MCF 10A (cell line): ENCODE data around the gene POTEB3. TPM values are rescaled to one million over a fixed set of nuclear protein-coding genes. Genes with fewer than 3 reads are reported as not detected.
"Not testable (repeated sequence)": the region's sequence is repeated elsewhere in the genome, so short reads cannot be mapped to it uniquely, and the experiment has no call there.

Experiments
- BruUV-seq: library from RNA; stranded (reverse); fragments of 400-500 nt; replicated peaks from 2 replicates; lab custom pipeline; 2021; lab: Mats Ljungman, UMichigan
- CTCF ChIA-PET: fragments of 300-600 bp; sonication (Branson Sonifier 250); formaldehyde crosslinking; extraction: SDS; loops from one replicate; lab custom pipeline; 2021; ENCODE audit warnings: antibody characterized with exemption, inconsistent platforms; lab: Yijun Ruan, JAX
- POLR2A ChIA-PET: fragments of 300-600, 350-650 bp; sonication (Branson Sonifier 250); formaldehyde crosslinking; extraction: SDS; loops from one replicate; lab custom pipeline; 2020; ENCODE audit warnings: antibody characterized with exemption, inconsistent platforms; lab: Yijun Ruan, JAX
- DNase-seq: peaks from one replicate; pipeline ENCODE4 v3.0.0-alpha.2; 2018; ENCODE audit not compliant: unreplicated experiment
- H3K27ac Mint-ChIP-seq: one replicate; pipeline ENCODE4 v1.8.0; 2022; ENCODE audit warnings: mild to moderate bottlenecking, low read depth, mixed read lengths; ENCODE audit not compliant: unreplicated experiment
- H3K27me3 Mint-ChIP-seq: one replicate; pipeline ENCODE4 v1.8.0; 2022; ENCODE audit warnings: mixed read lengths; ENCODE audit not compliant: insufficient read depth, unreplicated experiment
- H3K36me3 Mint-ChIP-seq: one replicate; pipeline ENCODE4 v1.8.0; 2022; ENCODE audit warnings: mild to moderate bottlenecking, moderate library complexity, mixed read lengths; ENCODE audit not compliant: insufficient read depth, unreplicated experiment
- H3K4me1 Mint-ChIP-seq: one replicate; pipeline ENCODE4 v1.8.0; 2022; ENCODE audit warnings: mixed read lengths; ENCODE audit not compliant: insufficient read depth, unreplicated experiment
- H3K4me3 Mint-ChIP-seq: one replicate; pipeline ENCODE4 v1.8.0; 2022; ENCODE audit warnings: mild to moderate bottlenecking, moderate library complexity, mixed read lengths; ENCODE audit not compliant: unreplicated experiment
- H3K9me3 Mint-ChIP-seq: one replicate; pipeline ENCODE4 v1.8.0; 2022; ENCODE audit warnings: mixed read lengths; ENCODE audit not compliant: unreplicated experiment
- intact Hi-C: fragments of 100-400 bp; cut with micrococcal nuclease; formaldehyde crosslinking; loops from 2 replicates; pipeline ENCODE4 v1.14.1; 2022
- microRNA-seq: library from miRNA; unstranded; fragments of <30 nt; microRNA quantifications from one replicate; pipeline ENCODE4 v1.2.0, GENCODE V29; 2022
- total RNA-seq: library from RNA; stranded (reverse); gene quantifications from 2 replicates; pipeline ENCODE4 v1.2.3, GENCODE V29; 2022

POTEB3 gene
- total RNA-seq, 1 experiment from 2014 or later = not detected

DNA sequence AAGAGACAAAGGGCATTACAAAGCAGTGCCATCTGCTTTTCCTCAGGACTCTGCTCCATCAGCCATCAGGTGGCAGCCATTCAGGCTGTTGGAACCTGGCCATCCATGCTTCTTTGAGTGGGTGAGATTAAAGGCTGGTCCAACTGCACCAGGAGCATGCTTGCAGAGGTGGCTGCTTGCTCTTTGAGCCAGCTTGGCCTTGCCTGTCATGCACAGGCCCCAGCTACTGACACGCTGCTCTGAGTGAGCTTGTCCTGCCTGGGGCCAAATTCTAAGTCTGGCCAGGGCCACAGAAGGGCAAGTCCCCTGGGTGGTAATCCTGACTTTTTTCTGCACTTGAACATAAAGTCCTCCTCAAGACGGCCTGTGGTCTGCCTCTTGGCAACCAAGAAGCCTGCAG, 43.1 kb downstream of the POTEB3 start:
- H3K27ac Mint-ChIP-seq, BruUV-seq, H3K4me3 Mint-ChIP-seq, H3K36me3 Mint-ChIP-seq, CTCF ChIA-PET, intact Hi-C loops, DNase-seq, POLR2A ChIA-PET, H3K27me3 Mint-ChIP-seq, H3K4me1 Mint-ChIP-seq, H3K9me3 Mint-ChIP-seq: not testable (repeated sequence)

DNA sequence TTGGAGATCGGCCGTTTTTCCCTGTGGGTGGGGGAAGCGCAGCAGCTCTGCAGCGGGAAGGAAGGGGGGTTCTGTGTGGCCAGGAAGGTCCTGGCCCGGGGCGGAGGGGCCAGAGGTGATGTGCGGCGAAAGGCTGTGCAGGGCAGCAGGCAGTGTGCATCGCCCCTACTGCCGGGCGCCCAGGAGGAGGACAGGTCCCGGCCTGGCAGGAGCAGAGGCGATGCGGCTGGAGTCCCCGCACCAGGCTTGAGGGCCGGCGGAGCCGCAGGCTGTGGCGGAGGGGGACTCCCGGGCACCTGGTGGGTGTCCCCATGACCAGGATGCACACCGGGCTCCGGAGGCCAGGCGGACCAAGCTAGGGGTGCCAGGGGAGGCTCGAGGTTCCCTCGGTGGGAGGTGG, 54.3 kb downstream of the POTEB3 start:
- H3K4me1 Mint-ChIP-seq, H3K27me3 Mint-ChIP-seq, H3K36me3 Mint-ChIP-seq, H3K9me3 Mint-ChIP-seq, DNase-seq, intact Hi-C loops, CTCF ChIA-PET, BruUV-seq, H3K27ac Mint-ChIP-seq, POLR2A ChIA-PET, H3K4me3 Mint-ChIP-seq: not testable (repeated sequence)

DNA sequence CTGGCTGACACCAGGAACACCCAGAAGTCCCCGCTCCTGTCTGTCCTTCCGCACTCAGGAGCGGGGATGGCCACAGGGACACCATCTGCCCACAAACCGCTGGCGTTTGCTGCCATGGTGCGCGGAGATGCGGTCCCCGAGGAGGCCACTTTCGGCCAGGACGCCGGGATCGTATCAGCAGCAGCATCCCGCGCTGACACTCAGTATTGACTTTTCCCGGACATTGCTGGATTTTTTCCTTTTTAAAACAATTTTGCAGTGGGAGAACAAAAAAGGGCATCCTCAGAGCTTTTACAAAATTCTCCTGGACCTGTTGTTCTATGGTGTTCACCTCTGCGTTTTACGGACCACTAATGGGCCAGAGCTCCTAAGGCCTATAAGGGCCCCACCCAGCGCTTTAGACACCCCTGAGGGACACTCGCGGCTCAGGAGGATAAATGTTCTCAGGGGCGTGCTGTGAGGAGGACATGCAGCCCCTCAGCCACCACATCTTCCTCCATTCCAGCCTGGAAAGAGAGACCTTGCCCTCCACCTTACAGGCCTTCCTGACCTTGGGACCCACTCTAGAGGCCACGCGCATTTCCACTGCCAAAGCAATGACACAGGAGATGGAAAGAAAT, 56.3 kb downstream of the POTEB3 start:
- DNase-seq, BruUV-seq, H3K9me3 Mint-ChIP-seq, CTCF ChIA-PET, intact Hi-C loops, H3K4me1 Mint-ChIP-seq, H3K36me3 Mint-ChIP-seq, H3K27me3 Mint-ChIP-seq, POLR2A ChIA-PET, H3K4me3 Mint-ChIP-seq, H3K27ac Mint-ChIP-seq: not testable (repeated sequence)

DNA sequence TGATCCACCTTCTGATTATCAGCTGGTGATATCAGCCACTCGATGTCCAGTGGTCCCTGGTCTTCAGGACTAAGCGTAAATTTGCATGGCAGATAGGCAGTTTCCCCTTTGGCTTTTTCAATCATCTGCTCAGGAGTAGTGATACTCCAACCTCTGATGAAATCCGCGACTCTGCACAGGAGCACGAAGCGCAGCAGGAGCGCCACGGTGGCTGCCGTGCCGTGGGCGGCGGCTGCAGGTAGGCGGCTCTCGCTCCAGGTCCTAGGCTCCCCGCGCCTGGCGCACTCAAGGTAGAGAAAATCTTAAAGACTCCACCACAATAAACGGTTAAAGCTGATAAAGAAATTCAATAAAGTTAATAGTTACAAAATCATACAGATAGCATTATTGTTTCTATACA, 66.6 kb downstream of the POTEB3 start:
- BruUV-seq, H3K27ac Mint-ChIP-seq, H3K36me3 Mint-ChIP-seq, DNase-seq, H3K9me3 Mint-ChIP-seq, POLR2A ChIA-PET, H3K4me3 Mint-ChIP-seq, intact Hi-C loops, H3K4me1 Mint-ChIP-seq, H3K27me3 Mint-ChIP-seq, CTCF ChIA-PET: not testable (repeated sequence)

DNA sequence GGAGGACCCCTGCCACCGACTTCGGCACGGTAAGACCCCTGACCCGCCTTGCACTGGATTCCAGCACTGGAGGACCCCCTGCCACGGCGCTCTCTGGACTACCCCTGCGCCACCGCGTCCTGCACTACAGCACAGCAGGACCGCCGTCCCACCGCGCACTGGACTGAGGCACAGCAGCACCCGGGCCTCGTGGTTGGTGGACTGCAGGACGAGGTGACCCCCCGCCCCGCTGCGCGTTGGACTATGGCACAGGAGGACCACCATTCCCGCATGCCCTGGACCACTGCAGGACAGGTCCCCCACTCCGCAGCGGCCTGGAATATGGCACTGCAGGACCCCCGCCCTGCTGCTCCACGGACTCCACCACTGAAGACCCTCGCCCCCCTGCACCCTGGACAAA, 71.1 kb downstream of the POTEB3 start:
- H3K27me3 Mint-ChIP-seq, CTCF ChIA-PET, H3K27ac Mint-ChIP-seq, DNase-seq, intact Hi-C loops, H3K36me3 Mint-ChIP-seq, H3K4me1 Mint-ChIP-seq, H3K4me3 Mint-ChIP-seq, POLR2A ChIA-PET, BruUV-seq, H3K9me3 Mint-ChIP-seq: not testable (repeated sequence)

DNA sequence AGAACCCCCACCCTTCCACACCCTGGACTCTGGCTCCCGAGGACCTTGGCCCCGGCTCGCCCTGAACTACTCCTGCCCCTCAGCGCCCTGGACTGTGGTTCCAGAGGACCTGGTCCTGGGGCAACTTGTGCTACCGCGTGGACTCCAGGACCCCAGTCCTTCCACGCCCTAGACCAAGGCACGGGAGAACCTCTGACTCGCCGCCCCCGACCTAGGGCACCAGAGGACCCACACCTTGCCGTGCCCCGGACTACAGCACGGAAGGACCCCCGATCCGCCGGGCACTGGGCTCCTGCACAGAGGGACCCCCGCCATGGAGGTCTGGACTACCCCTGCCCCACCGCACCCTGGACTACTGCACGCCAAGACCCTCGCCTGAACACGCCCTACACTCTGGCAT, 71.7 kb downstream of the POTEB3 start:
- H3K4me3 Mint-ChIP-seq, BruUV-seq, CTCF ChIA-PET, H3K27ac Mint-ChIP-seq, H3K4me1 Mint-ChIP-seq, H3K27me3 Mint-ChIP-seq, DNase-seq, POLR2A ChIA-PET, H3K36me3 Mint-ChIP-seq, H3K9me3 Mint-ChIP-seq, intact Hi-C loops: not testable (repeated sequence)

Small RNA genes within 50 kb of the gene (microRNA-seq; reads per million reads assigned to microRNA genes)
- not detected for gene MIR3118-3
